ENCODE results near the gene GNAI2.
A peak's percentile ranks its signal among the peaks of the same experiment; 100 is the strongest.

Gene GNAI2

GRCh38 chr3:50246517-50246954 lies 10.5 kb downstream of the GNAI2 start:
- in situ Hi-C loops (cut with MboI; ENCODE audit: low sequenced_read_pairs, unreplicated experiment): no loop called here
- DNase-seq (ENCODE audit: low spot score): peak; percentile 86
- TF ChIP-seq CTCF (IDR thresholded peaks at IDR 0.05; ENCODE audit: borderline replicate concordance, control extremely low read depth, extremely low read depth, insufficient read depth, missing control alignments): no peak

- in situ Hi-C loops (cut with MboI; ENCODE audit: low sequenced_read_pairs, unreplicated experiment): no loop called here
- no peak for DNase-seq (ENCODE audit: low spot score)
- TF ChIP-seq CTCF (IDR thresholded peaks at IDR 0.05; ENCODE audit: borderline replicate concordance, control extremely low read depth, extremely low read depth, insufficient read depth, missing control alignments): no peak
Measured at GRCh38 chr3:50248387-50248786, 12.4 kb downstream of the GNAI2 start.

DNA sequence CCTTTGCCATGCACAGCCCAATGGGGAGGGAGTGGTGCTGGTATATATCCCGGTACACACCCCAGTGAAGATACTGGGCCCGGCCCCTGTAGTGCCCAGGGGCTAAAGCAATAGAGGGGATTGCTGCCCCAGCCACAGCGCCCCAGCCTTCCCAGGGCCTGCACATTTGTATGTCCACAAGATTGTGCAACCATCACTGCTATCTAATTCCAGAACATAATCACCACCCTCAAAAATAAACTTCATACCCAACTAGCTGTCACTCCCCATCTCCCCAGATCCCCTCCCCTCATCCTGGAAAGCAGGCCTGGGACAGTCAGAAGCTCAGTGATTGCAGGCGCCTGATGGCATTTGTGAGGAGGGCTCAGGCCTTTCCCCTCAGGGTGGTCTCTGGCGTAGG lies 13.5 kb downstream of the GNAI2 start:
- no peak for DNase-seq (ENCODE audit: low spot score)
- in situ Hi-C loops (cut with MboI; ENCODE audit: low sequenced_read_pairs, unreplicated experiment): no loop called here
- TF ChIP-seq CTCF (IDR thresholded peaks at IDR 0.05; ENCODE audit: borderline replicate concordance, control extremely low read depth, extremely low read depth, insufficient read depth, missing control alignments): no peak

- in situ Hi-C loops (cut with MboI; ENCODE audit: low sequenced_read_pairs, unreplicated experiment): no loop called here
- TF ChIP-seq CTCF (IDR thresholded peaks at IDR 0.05; ENCODE audit: borderline replicate concordance, control extremely low read depth, extremely low read depth, insufficient read depth, missing control alignments): no peak
- DNase-seq (ENCODE audit: low spot score): no peak
Measured at GRCh38 chr3:50250514-50250913, 14.5 kb downstream of the GNAI2 start.

DNA sequence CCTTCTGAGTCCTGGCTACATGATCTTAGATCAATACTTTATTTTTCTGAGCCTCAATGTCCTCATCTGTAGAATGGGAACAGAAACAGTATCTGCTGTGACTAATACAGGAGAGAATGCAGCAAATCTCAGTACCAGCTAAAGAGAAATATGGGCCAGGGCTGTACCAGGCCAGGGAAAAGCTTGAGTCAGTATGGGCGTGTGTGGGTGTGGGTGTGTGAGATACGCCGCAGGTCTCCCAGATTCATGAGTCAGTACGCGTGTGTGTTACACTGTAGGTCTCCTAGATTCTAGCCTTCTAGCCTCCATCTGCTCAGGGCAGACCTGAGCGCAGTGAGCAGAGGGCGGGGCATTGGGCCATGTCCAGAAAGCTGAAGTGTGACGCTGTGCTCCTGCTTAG lies 15.2 kb downstream of the GNAI2 start:
- DNase-seq (ENCODE audit: low spot score): no peak
- TF ChIP-seq CTCF (IDR thresholded peaks at IDR 0.05; ENCODE audit: borderline replicate concordance, control extremely low read depth, extremely low read depth, insufficient read depth, missing control alignments): no peak
- in situ Hi-C loops (cut with MboI; ENCODE audit: low sequenced_read_pairs, unreplicated experiment): no loop called here

GRCh38 chr3:50254577-50255250 lies 18.7 kb downstream of the GNAI2 start:
- TF ChIP-seq CTCF (IDR thresholded peaks at IDR 0.05; ENCODE audit: borderline replicate concordance, control extremely low read depth, extremely low read depth, insufficient read depth, missing control alignments): no peak
- DNase-seq (ENCODE audit: low spot score): no peak
- in situ Hi-C loops (cut with MboI; ENCODE audit: low sequenced_read_pairs, unreplicated experiment): no loop called here
